Kidney (tissue), 14 donors: Measurements from ENCODE around the gene ACOX3. TPM values are rescaled to one million over a fixed set of nuclear protein-coding genes. Genes with fewer than 3 reads are reported as not detected.

Experiments used
- DNase-seq, 5 donors: peaks; one replicate each; pipeline ENCODE4 v3.0.0-alpha.2; 2013 to 2020
- FAIRE-seq: peaks from 2 replicates; lab custom pipeline; 2012; peaks lifted over from hg19 to GRCh38; lab: Jason Lieb, UNC
- H3K27ac ChIP-seq, 2 donors: one replicate each; pipeline ENCODE4 v1.7.0; 2013; ENCODE audit warnings: low read depth in 2 of 2, low read length in 2 of 2, inconsistent platforms in 1 of 2
- H3K27me3 ChIP-seq: one replicate; pipeline ENCODE4 v1.7.1; 2013; ENCODE audit warnings: low read length, inconsistent platforms; ENCODE audit not compliant: control insufficient read depth, insufficient read depth
- H3K36me3 ChIP-seq, 3 donors: one replicate each; pipeline versions ENCODE4 v1.7.0 to v1.7.1; 2013; ENCODE audit warnings: low read length in 3 of 3, control low read depth in 1 of 3, inconsistent platforms in 1 of 3; ENCODE audit not compliant: insufficient read depth in 3 of 3, control insufficient read depth in 2 of 3
- H3K4me1 ChIP-seq, 3 donors: one replicate each; pipeline versions ENCODE4 v1.7.0 to v1.7.1; 2013; ENCODE audit warnings: low read length in 3 of 3, inconsistent platforms in 1 of 3, low read depth in 1 of 3; ENCODE audit not compliant: control insufficient read depth in 2 of 3, insufficient read depth in 2 of 3
- H3K4me3 ChIP-seq, 3 donors: one replicate each; pipeline versions ENCODE4 v1.7.0 to v1.8.1; 2013; ENCODE audit warnings: low read length in 3 of 3, control low read depth in 1 of 3, inconsistent platforms in 1 of 3
- H3K9ac ChIP-seq, 3 donors: one replicate each; pipeline versions ENCODE4 v1.7.0 to v1.7.1; 2013; ENCODE audit warnings: low read length in 3 of 3, control low read depth in 1 of 3, inconsistent platforms in 1 of 3
- H3K9me3 ChIP-seq, 3 donors: one replicate each; pipeline versions ENCODE4 v1.7.0 to v1.7.1; 2013; ENCODE audit warnings: low read length in 3 of 3, control low read depth in 1 of 3, inconsistent platforms in 1 of 3; ENCODE audit not compliant: control insufficient read depth in 2 of 3, insufficient read depth in 1 of 3
- CTCF ChIP-seq: IDR thresholded peaks from 3 replicates; pipeline ENCODE4 v1.5.1; 2012; ENCODE audit warnings: mild to moderate bottlenecking, moderate library complexity, borderline replicate concordance; ENCODE audit not compliant: insufficient read depth; ENCODE audit errors: extremely low read depth
- intact Hi-C: fragments of 100-400 bp; cut with DNase I; formaldehyde crosslinking; loops from one replicate; pipeline ENCODE4 v1.11.1; 2022
- polyA plus RNA-seq: library from polyadenylated mRNA; stranded (reverse); fragments of 350-450 nt; fragmentation: Illumina TruSeq; extraction: RNeasy Lipid Tissue Mini Kit (QIAGEN cat#74804); gene quantifications from one replicate; pipeline ENCODE4 v1.2.3, GENCODE V29; 2014; ENCODE audit warnings: low read depth, low replicate concordance; ENCODE audit not compliant: insufficient read depth
- total RNA-seq: library from RNA; stranded (reverse); fragmentation: NEBNext Ultra II Directional; extraction: Animal tissue kit (Norgen Biotek cat#: 25700); gene quantifications from one replicate; pipeline ENCODE4 v1.2.1, GENCODE V29; 2021
- donor health status: control.
- donor health status: control.
- donor health status: control.
- donor health status: control.
- donor health status: control.
- donor health status: DM: yes; HTN: yes; CAD: no.
- donor health status: Normal renal cell carcinoma (clear cell type).

The ACOX3 gene
- total and polyA plus RNA-seq, 2 donors from 2014 or later = 10.1 to 21.7 TPM

- H3K9ac ChIP-seq = no peak overlapping the region
- peaks cover 0 to 12% (median 11%) of the 10 kb centered on the region in 3 donors for H3K4me1 ChIP-seq
- H3K9me3 ChIP-seq = peaks cover 0 to 3% (median 0%) of the 10 kb centered on the region in 3 donors
- no peaks in the 10 kb centered on the region for H3K27me3 ChIP-seq
- DNase-seq (peak in 2 of 5 donors; percentile 31 to 59), FAIRE-seq (no peak)
- intact Hi-C loops = no loop called here
- no peak overlapping the region for H3K4me3 ChIP-seq
- H3K36me3 ChIP-seq = no peaks in the 10 kb centered on the region
- TF ChIP-seq CTCF = no peak
- H3K27ac ChIP-seq = no peak overlapping the region
These were observed 110.4 kb downstream of the ACOX3 start for GRCh38 chr4:8329859-8330761.

GRCh38 chr4:8329560-8329858, 111.0 kb downstream of the ACOX3 start:
- Histone ChIP-seq H3K36me3 (no peaks in the 10 kb centered on the region), H3K27me3 (no peaks in the 10 kb centered on the region), H3K4me1 (peaks cover 0 to 6% (median 6%) of the 10 kb centered on the region in 3 donors), H3K4me3 (no peak overlapping the region), H3K27ac (no peak overlapping the region), H3K9me3 (peaks cover 0 to 3% (median 0%) of the 10 kb centered on the region in 3 donors), H3K9ac (no peak overlapping the region)
- DNase-seq (no peak), FAIRE-seq (no peak)
- no peak for TF ChIP-seq CTCF
- intact Hi-C loops = no loop called here

GRCh38 chr4:8328866-8329559, 111.5 kb downstream of the ACOX3 start:
- no peak for TF ChIP-seq CTCF

More at GRCh38 chr4:8328866-8329559, 111.5 kb downstream of the ACOX3 start:
- H3K9me3 ChIP-seq = peaks cover 0 to 5% (median 0%) of the 10 kb centered on the region in 3 donors
- no peaks in the 10 kb centered on the region for H3K27me3 ChIP-seq
- H3K4me1 ChIP-seq = peaks cover 0 to 6% (median 4%) of the 10 kb centered on the region in 3 donors
- H3K27ac ChIP-seq = no peak overlapping the region
- H3K36me3 ChIP-seq = no peaks in the 10 kb centered on the region
- FAIRE-seq (no peak), DNase-seq (peak in 1 of 5 donors; percentile 33)
- no peak overlapping the region for H3K4me3 ChIP-seq
- intact Hi-C loops = no loop called here
- no peak overlapping the region for H3K9ac ChIP-seq
